Tibial artery (tissue), 4 donors: ENCODE measurements around the gene MPHOSPH10.
"Not testable (repeated sequence)": the region's sequence is repeated elsewhere in the genome, so short reads cannot be mapped to it uniquely, and the experiment has no call there.

Experiments used
- DNase-seq, 2 donors: peaks; one replicate each; pipeline ENCODE4 v3.0.0-alpha.2; 2019
- H3K27ac ChIP-seq, 2 donors: fragments of 200-600 bp; sonication (generic) in 1 of 2; 1 replicate in 1 of 2; 2 replicates in 1 of 2; pipeline ENCODE4 v1.5.1; 2018 to 2019; ENCODE audit warnings: mild to moderate bottlenecking in 1 of 2
- H3K27me3 ChIP-seq, 2 donors: fragments of 200-600 bp; sonication (generic) in 1 of 2; one replicate each; pipeline versions ENCODE4 v1.5.1 to v1.6.0; 2016 to 2019
- H3K36me3 ChIP-seq, 3 donors: fragments of 200-600 bp; sonication (generic) in 2 of 3; one replicate each; pipeline ENCODE4 v1.5.1; 2016 to 2019; ENCODE audit warnings: mild to moderate bottlenecking in 2 of 3
- H3K4me1 ChIP-seq, 4 donors: fragments of 200-600 bp; sonication (generic) in 2 of 4; 1 replicate in 3 of 4; 2 replicates in 1 of 4; pipeline ENCODE4 v1.5.1; 2016 to 2019
- H3K4me3 ChIP-seq, 2 donors: fragments of 200-600 bp; sonication (generic) in 1 of 2; 1 replicate in 1 of 2; 2 replicates in 1 of 2; pipeline ENCODE4 v1.5.1; 2018 to 2019; ENCODE audit warnings: mild to moderate bottlenecking in 2 of 2
- H3K9me3 ChIP-seq, 3 donors: fragments of 200-600 bp; sonication (generic) in 1 of 3; one replicate each; pipeline ENCODE4 v1.5.1; 2016 to 2019
- CTCF ChIP-seq, 2 experiments: fragments of 200-600 bp in 1 of 2; fragments of 450-650 bp in 1 of 2; IDR thresholded peaks; one replicate each; pipeline ENCODE4 v1.5.1; 2017 to 2019; ENCODE audit warnings: antibody characterized with exemption in 2 of 2, mild to moderate bottlenecking in 1 of 2, moderate library complexity in 1 of 2
- intact Hi-C: fragments of 100-400 bp; cut with DNase I; formaldehyde crosslinking; loops from one replicate; pipeline ENCODE4 v1.15.0; 2023; ENCODE audit warnings: low total_unique reads

MPHOSPH10 gene

GRCh38 chr2:71130152-71130904, at the start of gene MPHOSPH10, which contains the start of gene MCEE:
TSS of gene MPHOSPH10 (plus strand) at chr2:71130634. CDS start at chr2:71130666, 32 bp downstream.
TSS of gene MCEE (minus strand) at chr2:71130229. CDS start at chr2:71130219, 10 bp downstream.
- Histone ChIP-seq H3K9me3 (no peaks in the 10 kb centered on the region), H3K27ac (peak within 1 kb of the TSS; percentile 92), H3K36me3 (peaks cover 9 to 16% (median 16%) of the 10 kb centered on the region in 3 donors), H3K4me3 (peak within 1 kb of the TSS; percentile 78 to 94), H3K27me3 (no peaks in the 10 kb centered on the region), H3K4me1 (peaks cover 0 to 40% (median 33%) of the 10 kb centered on the region in 4 donors)
- DNase-seq = peak; percentile 88 to 94
- no peak for TF ChIP-seq CTCF (IDR thresholded peaks at IDR 0.05)
- intact Hi-C loops = no loop called here

GRCh38 chr2:71082402-71083252, 47.8 kb upstream of the MPHOSPH10 start:
- Histone ChIP-seq H3K9me3 (no peaks in the 10 kb centered on the region), H3K27ac (no peak overlapping the region), H3K4me3 (no peak overlapping the region), H3K27me3 (no peaks in the 10 kb centered on the region), H3K36me3 (peaks cover 14 to 23% (median 22%) of the 10 kb centered on the region in 3 donors), H3K4me1 (no peaks in the 10 kb centered on the region)
- DNase-seq = no peak
- TF ChIP-seq CTCF (IDR thresholded peaks at IDR 0.05) = no peak
- intact Hi-C loops = no loop called here

- DNase-seq, H3K27me3 ChIP-seq, H3K27ac ChIP-seq, H3K9me3 ChIP-seq, intact Hi-C loops, H3K4me3 ChIP-seq, H3K4me1 ChIP-seq: not testable (repeated sequence)
- peaks cover 9 to 16% (median 15%) of the 10 kb centered on the region in 3 donors for H3K36me3 ChIP-seq
Measured at GRCh38 chr2:71083297-71083696, 47.1 kb upstream of the MPHOSPH10 start.

GRCh38 chr2:71083752-71084312, 46.6 kb upstream of the MPHOSPH10 start:
- H3K4me1 ChIP-seq, H3K9me3 ChIP-seq, intact Hi-C loops, H3K27me3 ChIP-seq, H3K27ac ChIP-seq, DNase-seq: not testable (repeated sequence)
- peaks cover 3 to 11% (median 10%) of the 10 kb centered on the region in 3 donors for H3K36me3 ChIP-seq
- peak overlapping the region in 1 of 2 donors; percentile 14 for H3K4me3 ChIP-seq

- H3K9me3 ChIP-seq, H3K36me3 ChIP-seq, H3K4me3 ChIP-seq, H3K27me3 ChIP-seq, H3K27ac ChIP-seq, intact Hi-C loops, DNase-seq, H3K4me1 ChIP-seq: not testable (repeated sequence)
Measured at GRCh38 chr2:71085325-71086003, 45.0 kb upstream of the MPHOSPH10 start.

GRCh38 chr2:71089475-71089874, 41.0 kb upstream of the MPHOSPH10 start:
- intact Hi-C loops, H3K4me1 ChIP-seq, H3K27ac ChIP-seq, H3K36me3 ChIP-seq, H3K27me3 ChIP-seq, H3K9me3 ChIP-seq, H3K4me3 ChIP-seq, DNase-seq: not testable (repeated sequence)

- H3K36me3 ChIP-seq, H3K4me1 ChIP-seq, H3K27ac ChIP-seq, H3K4me3 ChIP-seq, intact Hi-C loops, DNase-seq, H3K9me3 ChIP-seq, H3K27me3 ChIP-seq: not testable (repeated sequence)
Measured at GRCh38 chr2:71091808-71092207, 38.6 kb upstream of the MPHOSPH10 start.

- DNase-seq, H3K27ac ChIP-seq, H3K4me1 ChIP-seq, H3K9me3 ChIP-seq, intact Hi-C loops, H3K27me3 ChIP-seq, H3K36me3 ChIP-seq, H3K4me3 ChIP-seq: not testable (repeated sequence)
Measured at GRCh38 chr2:71092491-71093260, 37.8 kb upstream of the MPHOSPH10 start.
